NOMO-1 treated with dmso at 0.1 percent for 144 hours (cell line): ENCODE data around the gene STX4.

ENCODE experiments used
- DNase-seq: peaks from one replicate; lab custom pipeline; 2025; ENCODE audit not compliant: unreplicated experiment; lab: John Stamatoyannopoulos, UW

The STX4 gene

GRCh38 chr16:31020536-31020935 is 12.8 kb upstream of the STX4 start:
- DNase-seq: no peak

GRCh38 chr16:31022544-31023251 is 10.7 kb upstream of the STX4 start:
- DNase-seq: no peak

- no peak for DNase-seq
These were observed 10.1 kb upstream of the STX4 start for GRCh38 chr16:31023252-31023602.

DNA sequence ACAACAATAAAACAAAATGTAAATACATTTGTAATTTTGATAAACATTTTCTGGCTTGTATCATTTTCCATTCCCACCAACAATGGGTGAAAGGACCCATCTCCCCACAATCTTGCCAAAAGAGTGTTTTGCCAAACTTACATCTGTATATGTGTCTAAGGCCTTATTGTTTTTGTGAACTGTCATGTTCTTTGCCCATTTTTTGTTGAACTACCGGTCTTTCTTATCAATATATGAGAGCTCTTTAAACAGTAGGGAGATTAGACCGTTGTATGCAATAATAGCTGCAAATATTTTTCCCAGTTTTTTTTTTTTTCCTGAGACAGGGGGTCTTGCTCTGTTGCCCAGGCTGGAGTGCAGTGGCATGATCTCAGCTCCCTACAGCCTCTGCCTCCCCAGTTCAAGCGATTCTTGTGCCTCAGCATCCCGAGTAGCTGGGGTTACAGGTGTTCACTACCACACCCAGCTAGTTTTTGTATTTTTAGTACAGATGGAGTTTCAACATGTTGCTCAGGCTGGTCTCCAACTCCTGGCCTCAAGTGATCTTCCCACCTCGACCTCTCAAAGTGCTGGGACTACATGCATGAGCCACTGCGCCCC is 9.6 kb upstream of the STX4 start:
- no peak for DNase-seq

- no peak for DNase-seq
These were observed 8.0 kb upstream of the STX4 start for GRCh38 chr16:31025339-31025738.

DNA sequence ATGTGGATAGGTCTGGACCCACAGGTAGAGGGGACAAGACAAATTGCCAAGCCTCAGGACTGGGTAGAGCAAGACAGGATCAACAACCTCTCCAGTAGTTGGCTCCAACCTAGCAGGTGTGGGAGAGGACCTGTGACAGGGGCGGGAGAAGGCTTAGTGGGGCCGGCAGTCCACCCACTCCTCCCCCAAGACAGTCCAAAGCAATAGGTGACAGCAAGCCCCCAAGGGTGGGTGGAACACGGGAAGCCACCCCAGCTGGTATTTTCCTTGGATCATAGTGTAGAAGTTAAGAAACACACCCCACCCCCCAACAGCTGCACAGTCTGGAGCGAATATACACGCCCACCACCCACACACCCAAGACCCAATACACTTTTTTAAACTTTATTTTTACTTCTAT is 4.1 kb upstream of the STX4 start:
- DNase-seq: no peak

DNA sequence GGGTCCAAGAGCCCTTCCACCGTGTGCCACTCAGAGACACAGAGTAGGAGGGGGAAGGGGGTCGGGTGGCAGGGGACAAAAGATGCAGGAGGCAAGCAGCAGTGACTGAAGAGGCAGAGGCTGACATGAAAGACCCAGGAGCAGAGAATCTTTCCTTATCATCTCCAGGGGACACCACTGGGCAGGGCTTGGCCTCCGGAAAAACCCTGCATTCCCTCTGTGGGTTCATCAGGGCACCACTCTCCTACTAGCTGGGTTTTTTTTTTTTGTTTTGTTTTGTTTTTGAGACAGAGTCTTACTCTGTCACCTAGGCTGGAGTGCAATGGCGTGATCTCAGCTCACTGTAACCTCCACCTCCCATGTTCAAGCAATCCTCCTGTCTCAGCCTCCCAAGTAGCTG is 2.1 kb upstream of the STX4 start:
- DNase-seq: no peak

DNA sequence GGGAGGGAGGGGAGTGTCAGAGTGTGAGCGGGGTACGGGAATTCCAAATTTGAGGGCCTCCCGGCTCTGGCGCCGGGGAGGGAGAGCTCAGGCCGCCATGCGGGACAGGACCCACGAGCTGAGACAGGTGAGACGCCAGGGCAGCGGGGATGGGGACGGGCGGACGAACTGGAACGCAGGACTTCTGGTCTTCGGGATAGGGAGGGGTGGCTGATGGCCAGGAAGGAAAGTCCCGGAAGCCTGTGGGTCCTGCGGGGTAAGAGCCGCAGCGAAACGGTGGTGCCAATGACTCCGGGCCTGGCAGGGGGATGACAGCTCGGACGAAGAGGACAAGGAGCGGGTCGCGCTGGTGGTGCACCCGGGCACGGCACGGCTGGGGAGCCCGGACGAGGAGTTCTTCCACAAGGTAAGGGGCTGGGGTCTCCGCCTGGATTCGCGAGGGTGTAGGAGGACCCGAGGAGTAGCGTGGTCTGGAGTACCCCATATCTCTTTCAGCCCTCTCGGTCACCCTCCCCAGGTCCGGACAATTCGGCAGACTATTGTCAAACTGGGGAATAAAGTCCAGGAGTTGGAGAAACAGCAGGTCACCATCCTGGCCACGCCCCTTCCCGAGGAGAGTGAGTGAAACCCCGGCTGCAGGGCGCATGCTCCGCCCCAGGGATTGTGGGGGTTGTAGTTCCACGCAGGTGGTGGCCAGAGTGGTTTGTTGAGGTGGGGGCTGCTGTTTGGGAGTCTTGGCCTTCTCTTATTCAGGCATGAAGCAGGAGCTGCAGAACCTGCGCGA is 543 bp downstream of the STX4 start:
- peak; percentile 46 for DNase-seq

GRCh38 chr16:31036691-31037090 is 3.3 kb downstream of the STX4 start:
- DNase-seq: no peak

DNA sequence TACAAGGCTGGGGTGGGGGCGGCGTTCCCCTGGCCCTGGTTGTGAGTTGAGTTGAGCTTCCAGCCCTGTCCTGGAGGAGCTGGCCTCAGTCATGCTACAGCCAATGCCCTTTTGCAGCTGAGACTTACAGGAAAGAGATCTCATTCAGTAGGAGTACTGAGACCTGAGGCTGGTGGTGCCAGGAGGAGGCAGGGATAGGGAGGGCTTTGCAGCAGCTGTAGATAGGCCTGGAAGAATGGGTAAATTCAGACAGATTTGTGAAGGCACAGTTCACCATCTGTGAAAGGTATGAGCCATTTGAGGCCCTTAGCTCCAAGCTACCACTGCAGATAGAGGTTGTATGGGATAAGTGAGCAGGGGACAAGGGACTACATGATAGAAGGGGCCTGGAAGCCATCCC is 5.6 kb downstream of the STX4 start:
- no peak for DNase-seq

- DNase-seq: no peak
These were observed 9.5 kb downstream of the STX4 start for GRCh38 chr16:31042866-31043265.

GRCh38 chr16:31043352-31043751 is 10.0 kb downstream of the STX4 start:
- DNase-seq: no peak

DNA sequence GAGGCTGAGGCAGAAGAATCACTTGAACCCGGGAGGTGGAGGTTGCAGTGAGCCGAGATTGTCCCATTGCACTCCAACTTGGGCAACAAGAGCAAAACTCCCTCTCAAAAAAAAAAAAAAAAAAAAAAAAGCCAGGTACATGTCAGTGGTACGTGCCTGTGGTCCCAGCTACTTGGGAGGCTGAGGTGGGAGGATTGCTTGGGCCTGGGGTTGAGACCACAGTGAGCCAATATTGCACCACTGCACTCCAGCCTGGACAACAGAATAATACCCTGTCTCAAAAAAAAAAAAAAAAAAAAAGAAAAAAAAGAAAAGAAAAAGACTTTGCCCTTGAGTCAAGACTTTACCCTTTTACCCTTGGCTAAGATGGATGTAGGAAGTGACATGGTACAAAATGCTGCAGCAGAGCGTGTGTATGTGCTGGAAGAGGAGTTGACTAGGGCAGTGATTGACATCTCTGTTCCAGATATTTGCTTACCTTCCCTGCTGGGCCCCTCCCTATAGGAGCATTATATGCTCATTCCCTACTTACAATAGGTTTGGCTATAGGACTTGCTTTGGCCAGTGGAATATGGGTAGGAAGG is 10.6 kb downstream of the STX4 start:
- no peak for DNase-seq

DNA sequence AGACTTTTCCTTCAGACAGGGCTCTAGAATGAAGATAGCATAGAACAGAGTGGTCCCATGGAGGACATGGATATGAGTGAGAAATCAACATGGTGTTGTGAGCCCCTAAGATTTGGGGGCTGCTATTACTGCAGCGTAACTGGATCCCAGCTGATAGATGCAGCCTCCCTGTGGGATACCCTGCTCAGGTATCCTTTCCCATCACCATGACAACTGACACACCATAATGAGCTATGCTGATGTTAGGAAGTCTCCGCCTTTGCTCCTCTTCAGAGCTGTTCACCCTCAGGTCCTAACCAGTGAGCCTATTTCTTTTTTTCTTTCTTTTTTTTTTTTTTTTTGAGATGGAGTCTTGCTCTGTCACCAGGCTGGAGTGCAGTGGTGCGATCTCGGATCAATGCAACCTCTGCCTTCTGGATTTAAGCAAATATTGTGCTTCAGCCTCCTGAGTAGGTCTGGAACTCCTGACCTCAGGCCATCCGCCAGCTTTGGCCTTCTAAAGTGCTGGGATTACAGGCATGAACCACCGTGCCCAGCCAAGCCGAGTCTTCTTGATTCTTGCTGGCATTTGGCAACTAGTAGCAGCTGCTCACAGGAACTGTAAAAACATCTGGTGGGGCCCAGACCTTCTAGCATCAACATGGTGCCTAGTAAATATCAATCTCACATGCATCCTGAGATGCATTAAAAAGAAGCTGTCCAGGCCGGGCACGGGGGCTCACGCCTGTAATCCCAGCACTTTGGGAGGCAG is 17.1 kb downstream of the STX4 start:
- no peak for DNase-seq

DNA sequence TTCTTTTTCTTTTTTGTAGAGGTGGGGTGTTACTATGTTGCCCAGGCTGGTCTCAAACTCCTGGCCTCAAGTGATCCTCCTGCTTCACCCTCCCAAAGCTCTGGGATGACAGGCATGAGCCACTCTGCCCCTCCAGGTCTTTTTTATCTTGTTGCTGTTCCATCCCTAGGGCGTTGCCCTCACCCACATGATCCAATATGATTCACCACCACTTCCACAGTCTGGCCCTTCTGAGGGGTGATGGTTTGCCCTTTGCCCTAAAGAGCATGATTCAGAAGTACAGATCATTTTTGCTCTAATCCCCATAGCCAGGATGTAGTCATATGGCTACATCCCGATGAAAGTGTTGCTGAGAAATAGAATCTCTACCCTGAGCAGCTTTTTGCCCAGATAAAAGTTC is 18.8 kb downstream of the STX4 start:
- no peak for DNase-seq

DNA sequence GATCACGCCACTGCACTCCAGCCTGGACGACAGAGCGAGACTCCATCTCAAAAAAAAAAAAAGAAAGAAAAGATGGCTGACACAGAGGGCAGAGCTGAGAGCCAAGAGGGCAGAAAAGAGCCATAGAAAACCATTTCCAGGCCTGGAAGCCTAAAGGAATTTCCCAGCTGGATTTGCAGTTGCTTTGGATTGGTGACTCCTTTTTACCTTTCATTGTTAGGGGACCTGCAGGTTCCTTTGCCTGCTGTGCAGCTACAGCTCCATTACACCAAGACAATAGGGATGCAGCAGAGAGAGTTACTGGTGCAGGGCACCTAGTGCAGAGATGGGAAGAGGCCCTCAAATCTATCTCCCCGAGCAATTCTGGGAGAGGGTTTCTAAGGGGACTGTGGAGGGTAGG is 22.3 kb downstream of the STX4 start:
- no peak for DNase-seq

DNA sequence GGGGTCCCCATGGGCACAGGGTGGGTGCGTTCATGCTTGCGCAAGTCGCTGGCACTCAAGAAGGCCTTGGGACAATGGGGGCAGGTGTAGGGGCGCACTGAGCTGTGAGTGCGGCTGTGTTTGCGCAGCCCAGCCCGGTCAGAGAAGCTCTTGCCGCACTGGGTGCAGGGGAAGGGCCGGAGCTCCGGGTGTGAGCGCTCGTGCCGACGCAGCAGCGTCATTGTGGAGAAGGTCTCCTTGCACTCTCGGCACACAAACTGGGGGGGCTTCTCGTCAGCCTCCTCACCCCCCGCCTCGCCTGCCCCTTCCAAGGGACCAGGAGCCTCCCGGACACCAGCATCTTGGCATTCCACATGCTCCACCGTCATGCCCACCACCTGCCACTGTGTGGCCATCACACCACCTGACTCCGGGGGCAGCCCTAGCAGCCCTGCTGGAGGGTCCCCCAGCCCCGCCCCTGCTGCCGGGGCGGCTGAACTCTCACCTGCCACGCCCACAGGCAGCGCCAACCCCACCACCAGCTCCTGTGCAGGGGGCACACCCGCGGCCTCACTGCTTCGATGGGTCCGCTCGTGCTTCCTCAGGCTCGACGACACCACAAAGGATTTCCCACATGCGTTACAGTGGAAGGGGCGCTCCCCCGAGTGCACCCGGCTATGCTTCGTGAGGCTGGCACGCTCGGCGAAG is 27.9 kb downstream of the STX4 start:
- no peak for DNase-seq

DNA sequence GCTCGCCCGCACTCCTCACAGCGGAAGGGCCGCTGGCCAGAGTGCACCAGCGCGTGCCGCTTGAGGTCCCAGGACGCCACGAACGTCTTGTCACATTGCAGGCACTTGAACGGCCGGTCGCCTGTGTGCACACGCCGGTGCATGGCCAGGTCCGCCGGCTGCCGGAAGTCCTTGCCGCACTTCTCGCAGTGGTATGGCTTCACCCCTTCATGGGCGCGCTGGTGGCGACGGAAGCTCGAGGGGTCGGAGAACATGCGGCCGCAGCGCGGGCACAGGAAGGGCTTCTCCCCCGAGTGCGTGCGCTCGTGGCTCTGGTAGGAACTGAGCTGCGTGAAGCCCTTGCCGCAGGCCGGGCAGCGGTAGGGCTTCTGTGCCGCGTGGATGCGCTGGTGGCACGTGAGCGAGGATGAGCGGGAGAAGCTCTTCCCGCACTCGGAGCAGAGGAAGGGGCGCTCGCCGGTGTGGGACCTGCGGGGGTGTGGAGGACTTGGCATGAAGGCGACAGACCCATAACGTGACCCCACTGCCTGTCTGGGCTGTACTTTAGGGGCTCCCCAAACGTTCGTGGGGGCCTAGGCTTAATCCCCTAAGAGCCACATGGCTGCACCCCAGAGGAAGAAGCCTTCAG is 28.6 kb downstream of the STX4 start:
- no peak for DNase-seq

DNA sequence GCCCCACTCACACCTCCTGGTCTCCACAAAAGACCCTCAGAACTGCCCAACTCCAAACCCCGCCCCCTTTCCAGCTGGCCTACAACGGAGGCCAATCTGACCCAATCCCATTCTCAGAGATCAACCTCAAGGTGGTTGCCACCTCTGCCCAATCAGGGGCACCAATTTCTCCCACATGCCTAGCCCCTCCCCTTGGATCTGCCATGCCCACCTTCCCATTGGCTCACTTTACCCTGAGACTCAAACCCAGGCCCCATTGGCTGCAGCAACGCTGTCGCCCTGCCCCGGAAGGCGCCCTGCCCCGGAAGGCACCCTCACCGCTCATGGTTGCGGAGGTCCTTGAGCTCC is 30.1 kb downstream of the STX4 start:
- DNase-seq: no peak

GRCh38 chr16:31063843-31064611 is 30.7 kb downstream of the STX4 start:
- no peak for DNase-seq
